ENCODE data around the gene NRN1L. TPM values are rescaled to one million over a fixed set of nuclear protein-coding genes. Genes with fewer than 3 reads are reported as not detected.

The NRN1L gene
- total RNA-seq, 1 donor from 2014 or later, result 1.1 TPM

- no peak for DNase-seq (ENCODE audit: low read depth)
- TF ChIP-seq CTCF (IDR thresholded peaks at IDR 0.05; ENCODE audit: insufficient read depth, low read length, poor library complexity, severe bottlenecking), result no peak
- Histone ChIP-seq H3K36me3 (ENCODE audit: control insufficient read depth, insufficient read depth, low read length) (no peaks in the 10 kb centered on the region), H3K4me3 (ENCODE audit: low read depth, low read length) (no peak overlapping the region), H3K27me3 (ENCODE audit: control insufficient read depth, insufficient read depth, low read length) (no peaks in the 10 kb centered on the region)
Measured at GRCh38 chr16:67919622-67920221, 35.0 kb downstream of the NRN1L start.

- no peaks in the 10 kb centered on the region for H3K27me3 ChIP-seq (ENCODE audit: control insufficient read depth, insufficient read depth, low read length)
- TF ChIP-seq CTCF (IDR thresholded peaks at IDR 0.05; ENCODE audit: insufficient read depth, low read length, poor library complexity, severe bottlenecking), result no peak
- H3K36me3 ChIP-seq (ENCODE audit: control insufficient read depth, insufficient read depth, low read length), result no peaks in the 10 kb centered on the region
- H3K4me3 ChIP-seq (ENCODE audit: low read depth, low read length), result no peak overlapping the region
- no peak for DNase-seq (ENCODE audit: low read depth)
Measured at GRCh38 chr16:67922221-67922620, 37.5 kb downstream of the NRN1L start.

GRCh38 chr16:67922740-67923139 is 38.1 kb downstream of the NRN1L start:
- no peaks in the 10 kb centered on the region for H3K27me3 ChIP-seq (ENCODE audit: control insufficient read depth, insufficient read depth, low read length)
- no peak overlapping the region for H3K4me3 ChIP-seq (ENCODE audit: low read depth, low read length)
- H3K36me3 ChIP-seq (ENCODE audit: control insufficient read depth, insufficient read depth, low read length), result no peaks in the 10 kb centered on the region
- no peak for TF ChIP-seq CTCF (IDR thresholded peaks at IDR 0.05; ENCODE audit: insufficient read depth, low read length, poor library complexity, severe bottlenecking)
- no peak for DNase-seq (ENCODE audit: low read depth)

GRCh38 chr16:67923414-67924116 is 38.9 kb downstream of the NRN1L start:
- no peak overlapping the region for H3K4me3 ChIP-seq (ENCODE audit: low read depth, low read length)
- no peak for TF ChIP-seq CTCF (IDR thresholded peaks at IDR 0.05; ENCODE audit: insufficient read depth, low read length, poor library complexity, severe bottlenecking)
- DNase-seq (ENCODE audit: low read depth), result no peak
- no peaks in the 10 kb centered on the region for H3K27me3 ChIP-seq (ENCODE audit: control insufficient read depth, insufficient read depth, low read length)
- H3K36me3 ChIP-seq (ENCODE audit: control insufficient read depth, insufficient read depth, low read length), result no peaks in the 10 kb centered on the region

- no peak for DNase-seq (ENCODE audit: low read depth)
- Histone ChIP-seq H3K27me3 (ENCODE audit: control insufficient read depth, insufficient read depth, low read length) (no peaks in the 10 kb centered on the region), H3K4me3 (ENCODE audit: low read depth, low read length) (no peak overlapping the region), H3K36me3 (ENCODE audit: control insufficient read depth, insufficient read depth, low read length) (no peaks in the 10 kb centered on the region)
- TF ChIP-seq CTCF (IDR thresholded peaks at IDR 0.05; ENCODE audit: insufficient read depth, low read length, poor library complexity, severe bottlenecking), result no peak
Measured at GRCh38 chr16:67924140-67924906, 39.6 kb downstream of the NRN1L start.

Measured in kidney epithelial cell (primary cell).